HL-60 (cell line): ENCODE results near the gene PCDH18.

Source experiments
- CTCF ChIP-seq: IDR thresholded peaks from one replicate; pipeline ENCODE4 v1.5.1; 2011; ENCODE audit warnings: low read length, control low read depth, inconsistent platforms; ENCODE audit not compliant: insufficient read depth
- GABPA ChIP-seq: IDR thresholded peaks from 2 replicates; pipeline ENCODE4 v1.6.1; 2012; ENCODE audit warnings: low read depth
- POLR2AphosphoS5 ChIP-seq: IDR thresholded peaks from 2 replicates; pipeline ENCODE4 v1.6.1; 2012; ENCODE audit warnings: low read depth
- SPI1 ChIP-seq: IDR thresholded peaks from 2 replicates; pipeline ENCODE4 v1.6.1; 2012; ENCODE audit warnings: low read depth, mild to moderate bottlenecking, borderline replicate concordance
- TF ChIP-seq, protein P1 (sequence below): IDR thresholded peaks from 2 replicates; pipeline ENCODE4 v1.6.1; 2012; ENCODE audit warnings: low read depth; ENCODE audit not compliant: insufficient replicate concordance

DNA sequence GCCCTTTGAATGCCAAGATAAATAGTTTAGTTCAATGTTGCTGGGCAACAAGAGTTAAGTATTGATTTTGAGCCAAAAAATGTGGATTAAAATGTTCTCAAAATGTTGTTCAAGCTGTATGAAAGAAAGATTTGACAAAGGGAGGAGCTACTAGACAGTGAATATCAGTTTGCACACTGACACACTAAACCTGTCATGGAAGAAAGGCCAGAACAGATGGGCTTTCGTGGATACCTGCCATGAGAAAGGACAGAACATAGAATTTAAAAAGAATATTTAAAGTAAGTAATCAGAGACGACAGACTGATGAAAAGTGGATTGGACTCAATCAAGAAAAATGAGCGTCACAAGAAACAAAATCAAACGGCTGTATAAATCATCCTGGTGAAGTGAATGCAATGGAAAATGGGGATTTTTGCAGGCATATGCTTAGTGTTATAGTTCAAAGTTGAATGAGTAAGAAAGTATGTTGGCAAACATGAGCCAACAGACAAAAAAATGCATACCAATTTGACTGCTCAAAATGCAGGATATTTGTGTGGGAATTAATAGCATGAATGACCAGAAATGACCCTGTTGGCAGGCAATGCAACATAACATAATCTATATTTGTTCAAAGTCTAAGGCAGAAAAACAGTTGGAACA is 7.4 kb downstream of the PCDH18 start:
- TF ChIP-seq CTCF (no peak), POLR2AphosphoS5 (no peak), SPI1 (no peak), GABPA (no peak)
- TF ChIP-seq, protein P1, sequence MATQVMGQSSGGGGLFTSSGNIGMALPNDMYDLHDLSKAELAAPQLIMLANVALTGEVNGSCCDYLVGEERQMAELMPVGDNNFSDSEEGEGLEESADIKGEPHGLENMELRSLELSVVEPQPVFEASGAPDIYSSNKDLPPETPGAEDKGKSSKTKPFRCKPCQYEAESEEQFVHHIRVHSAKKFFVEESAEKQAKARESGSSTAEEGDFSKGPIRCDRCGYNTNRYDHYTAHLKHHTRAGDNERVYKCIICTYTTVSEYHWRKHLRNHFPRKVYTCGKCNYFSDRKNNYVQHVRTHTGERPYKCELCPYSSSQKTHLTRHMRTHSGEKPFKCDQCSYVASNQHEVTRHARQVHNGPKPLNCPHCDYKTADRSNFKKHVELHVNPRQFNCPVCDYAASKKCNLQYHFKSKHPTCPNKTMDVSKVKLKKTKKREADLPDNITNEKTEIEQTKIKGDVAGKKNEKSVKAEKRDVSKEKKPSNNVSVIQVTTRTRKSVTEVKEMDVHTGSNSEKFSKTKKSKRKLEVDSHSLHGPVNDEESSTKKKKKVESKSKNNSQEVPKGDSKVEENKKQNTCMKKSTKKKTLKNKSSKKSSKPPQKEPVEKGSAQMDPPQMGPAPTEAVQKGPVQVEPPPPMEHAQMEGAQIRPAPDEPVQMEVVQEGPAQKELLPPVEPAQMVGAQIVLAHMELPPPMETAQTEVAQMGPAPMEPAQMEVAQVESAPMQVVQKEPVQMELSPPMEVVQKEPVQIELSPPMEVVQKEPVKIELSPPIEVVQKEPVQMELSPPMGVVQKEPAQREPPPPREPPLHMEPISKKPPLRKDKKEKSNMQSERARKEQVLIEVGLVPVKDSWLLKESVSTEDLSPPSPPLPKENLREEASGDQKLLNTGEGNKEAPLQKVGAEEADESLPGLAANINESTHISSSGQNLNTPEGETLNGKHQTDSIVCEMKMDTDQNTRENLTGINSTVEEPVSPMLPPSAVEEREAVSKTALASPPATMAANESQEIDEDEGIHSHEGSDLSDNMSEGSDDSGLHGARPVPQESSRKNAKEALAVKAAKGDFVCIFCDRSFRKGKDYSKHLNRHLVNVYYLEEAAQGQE = no peak
